ENCODE measurements around the gene KLK7.
"Not testable (repeated sequence)": the region's sequence is repeated elsewhere in the genome, so short reads cannot be mapped to it uniquely, and the experiment has no call there.

- TF ChIP-seq CTCF (conservative IDR thresholded peaks at IDR 0.05; ENCODE audit: low read depth, low read length); USF2 (IDR thresholded peaks at IDR 0.05; ENCODE audit: low read depth, low read length); POLR2A (IDR thresholded peaks at IDR 0.05; ENCODE audit: low read depth, low read length): not testable (repeated sequence)
Observed at GRCh38 chr19:50969810-50970209, 13.9 kb downstream of the KLK7 start.
